Ovary (tissue), 9 donors: ENCODE measurements around the gene SLC37A1. TPM values are rescaled to one million over a fixed set of nuclear protein-coding genes. Genes with fewer than 3 reads are reported as not detected.

Source experiments
- DNase-seq, 5 donors: peaks; one replicate each; pipeline ENCODE4 v3.0.0-alpha.2; 2019 to 2020
- H3K27ac ChIP-seq, 2 donors: fragments of 200-600 bp; one replicate each; pipeline versions ENCODE4 v1.5.1 to v1.8.0; 2019 to 2022
- H3K27me3 ChIP-seq: fragments of 200-600 bp; one replicate; pipeline ENCODE4 v1.8.0; 2022
- H3K36me3 ChIP-seq: fragments of 200-600 bp; sonication (generic); one replicate; pipeline ENCODE4 v1.5.1; 2019
- H3K4me1 ChIP-seq: one replicate; pipeline ENCODE4 v1.8.1; 2013; ENCODE audit warnings: mild to moderate bottlenecking, moderate library complexity; ENCODE audit not compliant: insufficient read depth
- H3K4me3 ChIP-seq: fragments of 200-600 bp; sonication (generic); one replicate; pipeline ENCODE4 v1.5.1; 2017
- H3K9me3 ChIP-seq, 2 donors: fragments of 200-600 bp in 1 of 2; sonication (generic) in 1 of 2; one replicate each; pipeline versions ENCODE4 v1.5.1 to v1.8.1; 2013 to 2019; ENCODE audit warnings: mild to moderate bottlenecking in 1 of 2, moderate library complexity in 1 of 2
- CTCF ChIP-seq, 3 donors: fragments of 450-650 bp in 2 of 3; fragments of 200-600 bp in 1 of 3; IDR thresholded peaks; one replicate each; pipeline versions ENCODE4 v1.5.1 to v1.8.0; 2016 to 2022; ENCODE audit warnings: antibody characterized with exemption in 3 of 3, mild to moderate bottlenecking in 1 of 3
- EP300 ChIP-seq: sonication (generic); formaldehyde crosslinking; IDR thresholded peaks from one replicate; pipeline ENCODE4 v1.6.1; 2017; ENCODE audit warnings: antibody characterized with exemption
- POLR2A ChIP-seq: fragments of 450-650 bp; IDR thresholded peaks from one replicate; pipeline ENCODE4 v1.6.1; 2017; ENCODE audit warnings: antibody characterized with exemption, mild to moderate bottlenecking, moderate library complexity
- WGBS, 3 donors: extraction: QIAGEN DNeasy Blood & Tissue Kit in 1 of 3; methylation state at CpG; one replicate each; pipeline versions ENCODE4 v1.1.5 to v1.1.7; 2013 to 2017; 5-methylcytosine and 5-hydroxymethylcytosine counted together
- intact Hi-C, 4 donors: fragments of 100-400 bp; cut with DNase I; formaldehyde crosslinking; loops; one replicate each; pipeline versions ENCODE4 v1.11.0 to v1.15.1; 2022 to 2023
- polyA plus RNA-seq, 2 donors: library from polyadenylated mRNA; stranded (reverse); fragments of 200-250 nt in 1 of 2; fragments of 350-450 nt in 1 of 2; fragmentation: Illumina TruSeq in 1 of 2; extraction: RNeasy Lipid Tissue Mini Kit (QIAGEN cat#74804) in 1 of 2; gene quantifications; one replicate each; pipeline ENCODE4 v1.2.3, GENCODE V29; 2013 to 2014
- total RNA-seq, 7 donors: library from RNA; depleted of rRNA in 2 of 7; stranded (reverse); fragments of >200 nt in 2 of 7; fragmentation: NEBNext Ultra II Directional in 3 of 7; extraction: Animal tissue kit (Norgen Biotek cat#: 25700) in 3 of 7; gene quantifications; one replicate each; pipeline versions ENCODE4 v1.1.0 to v1.2.4, GENCODE V29; 2016 to 2023
- donor health status: DM: no; HTN: no; CAD: no; lungs with moderate emphysema.
- donor health status: DM: no; HTN: no; CAD: no.
- donor health status: Bipolar disorder and iron deficiency.
- donor health status: DM: yes; HTN: yes; CAD: no.
- donor health status: DM: no; HTN: no; CAD: no.
- donor health status: DM: yes; HTN: yes; CAD: no.

SLC37A1 gene
- total and polyA plus RNA-seq, 9 donors = 5.1 to 10.0 (median 7.4) TPM

GRCh38 chr21:42622284-42622683 is 108.6 kb downstream of the SLC37A1 start:
- Histone ChIP-seq H3K4me1 (no peaks in the 10 kb centered on the region), H3K36me3 (no peaks in the 10 kb centered on the region), H3K27ac (no peak overlapping the region), H3K9me3 (no peaks in the 10 kb centered on the region), H3K27me3 (no peaks in the 10 kb centered on the region), H3K4me3 (no peak overlapping the region)
- no peak for DNase-seq
- WGBS, 3 donors = 90 to 94% (median 90%) methylated on average over 7 of the region's 7 CpGs
- TF ChIP-seq CTCF (IDR thresholded peaks at IDR 0.05) = no peak
- TF ChIP-seq POLR2A = no peak
- no peak for TF ChIP-seq EP300
- intact Hi-C loops = no loop called here

- no peak for TF ChIP-seq POLR2A
- TF ChIP-seq EP300 = no peak
- no peak for TF ChIP-seq CTCF (IDR thresholded peaks at IDR 0.05)
- H3K4me1 ChIP-seq = no peaks in the 10 kb centered on the region
- no peaks in the 10 kb centered on the region for H3K9me3 ChIP-seq
- H3K27me3 ChIP-seq = no peaks in the 10 kb centered on the region
- H3K4me3 ChIP-seq = no peak overlapping the region
- 78 to 89% (median 85%) methylated on average over 7 of the region's 7 CpGs for WGBS, 3 donors
- no peak for DNase-seq
- no peaks in the 10 kb centered on the region for H3K36me3 ChIP-seq
- H3K27ac ChIP-seq = no peak overlapping the region
- intact Hi-C loops = no loop called here
Observed at GRCh38 chr21:42623694-42624093, 110.0 kb downstream of the SLC37A1 start.

GRCh38 chr21:42624095-42624790 is 110.6 kb downstream of the SLC37A1 start:
- Histone ChIP-seq H3K4me1 (no peaks in the 10 kb centered on the region), H3K4me3 (no peak overlapping the region), H3K27me3 (no peaks in the 10 kb centered on the region), H3K9me3 (no peaks in the 10 kb centered on the region), H3K36me3 (no peaks in the 10 kb centered on the region), H3K27ac (no peak overlapping the region)
- intact Hi-C loops = no loop called here
- WGBS, 3 donors = 46 to 65% (median 51%) methylated on average over 13 of the region's 13 CpGs
- TF ChIP-seq POLR2A (no peak), CTCF (IDR thresholded peaks at IDR 0.05) (no peak), EP300 (no peak)
- no peak for DNase-seq

- no peak overlapping the region for H3K27ac ChIP-seq
- WGBS, 3 donors = 69 to 88% (median 81%) methylated on average over 6 of the region's 6 CpGs
- no peaks in the 10 kb centered on the region for H3K27me3 ChIP-seq
- H3K36me3 ChIP-seq = no peaks in the 10 kb centered on the region
- no peak overlapping the region for H3K4me3 ChIP-seq
- H3K9me3 ChIP-seq = no peaks in the 10 kb centered on the region
- no peak for DNase-seq
- H3K4me1 ChIP-seq = no peaks in the 10 kb centered on the region
- intact Hi-C loops = no loop called here
- TF ChIP-seq POLR2A = no peak
- TF ChIP-seq EP300 = no peak
- no peak for TF ChIP-seq CTCF (IDR thresholded peaks at IDR 0.05)
Observed at GRCh38 chr21:42624936-42625335, 111.3 kb downstream of the SLC37A1 start.
